ENCODE results near the gene DMKN.
A peak's percentile ranks its signal among the peaks of the same experiment; 100 is the strongest.

The DMKN gene

DNA sequence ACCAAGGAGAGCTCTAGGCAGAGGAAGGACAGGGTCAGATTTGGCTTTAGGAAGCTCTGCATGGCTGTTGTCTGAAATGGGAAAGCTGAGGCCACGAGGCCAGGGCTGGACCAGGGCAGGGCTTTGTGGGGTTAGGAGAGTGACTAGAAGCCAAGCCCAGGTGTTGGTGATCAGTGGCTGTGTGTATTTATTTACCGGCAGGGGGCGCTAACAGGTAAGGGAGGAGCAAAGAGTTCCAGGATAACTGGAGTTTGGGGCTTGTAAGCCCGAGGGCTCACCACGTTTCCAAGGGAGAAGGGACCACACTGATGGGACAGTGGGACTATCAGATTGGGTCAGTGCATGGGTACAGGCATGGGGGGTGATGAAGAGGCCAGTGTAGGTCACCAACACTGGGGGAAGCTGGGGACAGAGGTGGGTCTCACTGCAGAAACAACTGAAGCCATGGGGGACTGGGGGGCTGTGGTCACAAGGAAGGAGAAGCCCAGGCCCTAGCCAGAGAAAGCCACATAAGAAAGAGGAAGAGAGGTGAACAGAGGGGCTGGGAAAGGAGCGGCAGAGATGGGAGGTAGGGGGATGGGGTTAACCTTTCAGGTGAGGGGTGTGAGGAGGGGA lies 35.8 kb upstream of the DMKN start:
- DNase-seq: peak; percentile 70

DNA sequence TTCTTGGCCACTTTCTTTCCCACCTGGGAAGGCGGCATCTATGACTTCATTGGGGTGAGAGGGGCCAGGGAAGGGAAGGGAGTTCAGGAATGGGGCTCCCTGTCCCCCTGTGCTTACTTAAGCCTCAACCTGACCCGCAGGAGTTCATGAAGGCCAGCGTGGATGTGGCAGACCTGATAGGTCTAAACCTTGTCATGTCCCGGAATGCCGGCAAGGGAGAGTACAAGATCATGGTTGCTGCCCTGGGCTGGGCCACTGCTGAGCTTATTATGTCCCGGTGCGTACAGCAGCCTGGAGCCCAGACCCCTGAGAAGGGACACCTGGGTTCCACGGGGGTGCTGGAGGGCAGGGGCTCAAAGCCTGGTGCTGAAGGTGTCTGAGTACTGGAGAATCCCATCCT lies 33.1 kb upstream of the DMKN start:
- no peak for DNase-seq

DNA sequence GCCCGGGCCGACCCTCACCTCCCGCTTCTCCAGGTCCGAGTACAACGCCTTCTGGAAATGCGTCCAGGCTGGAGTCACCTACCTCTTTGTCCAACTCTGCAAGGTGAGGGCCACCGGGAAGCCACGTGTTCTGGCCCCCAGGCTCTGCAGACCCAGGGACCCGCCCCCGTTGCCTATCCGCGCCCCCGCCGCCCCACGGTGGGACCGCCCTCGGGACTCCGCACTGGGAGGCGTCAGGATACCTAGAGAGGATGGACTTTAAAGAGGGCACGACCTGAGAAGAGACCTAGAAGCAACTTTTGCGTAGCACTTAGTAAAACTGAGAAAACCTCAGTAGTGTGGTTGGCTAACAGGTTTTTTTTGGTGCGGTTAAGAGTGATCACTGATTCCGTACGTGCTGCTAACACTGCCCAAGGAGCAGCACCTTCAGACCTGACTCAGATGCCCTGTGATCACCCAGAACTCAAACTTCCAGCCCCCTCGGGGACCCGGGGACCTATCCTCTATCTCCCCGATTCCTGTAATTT lies 32.5 kb upstream of the DMKN start:
- peak; percentile 43 for DNase-seq

GRCh38 chr19:35545001-35545854 lies 31.8 kb upstream of the DMKN start, which contains the start of gene TMEM147:
TSS of gene TMEM147 (plus strand) at chr19:35545626. CDS start at chr19:35545740, 114 bp downstream.
- peak; percentile 85 for DNase-seq

DNA sequence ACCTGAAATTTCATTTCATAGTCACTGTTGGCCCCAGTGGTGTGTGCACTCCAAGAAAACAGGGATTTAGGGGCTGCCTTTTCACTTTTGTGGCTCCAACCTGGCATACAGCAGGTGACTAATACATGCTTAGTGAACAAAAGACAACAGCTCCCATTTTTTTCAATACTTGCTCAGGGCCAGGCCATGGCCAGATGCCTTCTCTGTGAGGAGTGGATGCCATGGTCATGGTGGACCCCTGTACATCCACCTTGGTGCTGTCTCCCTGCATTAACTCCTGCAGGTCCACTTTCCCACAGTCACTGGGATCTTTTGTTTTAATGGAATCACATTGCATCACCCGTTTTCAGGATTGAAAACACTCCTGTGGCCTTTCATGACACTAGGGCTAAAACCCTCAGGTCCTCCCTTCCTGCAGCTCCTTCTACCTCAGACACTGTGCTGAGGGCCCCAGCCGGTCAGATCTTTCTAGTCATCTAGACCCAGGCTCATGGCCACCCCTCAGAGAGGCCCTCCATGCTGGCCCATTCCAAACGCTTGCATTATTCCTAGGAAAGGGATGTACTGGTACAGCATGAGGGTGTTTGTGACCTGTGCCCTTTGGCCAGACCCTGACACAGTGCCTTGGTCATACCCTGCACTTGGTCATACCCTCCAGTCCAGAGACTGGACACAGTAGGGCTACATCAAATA lies 30.8 kb upstream of the DMKN start:
- no peak for DNase-seq

DNA sequence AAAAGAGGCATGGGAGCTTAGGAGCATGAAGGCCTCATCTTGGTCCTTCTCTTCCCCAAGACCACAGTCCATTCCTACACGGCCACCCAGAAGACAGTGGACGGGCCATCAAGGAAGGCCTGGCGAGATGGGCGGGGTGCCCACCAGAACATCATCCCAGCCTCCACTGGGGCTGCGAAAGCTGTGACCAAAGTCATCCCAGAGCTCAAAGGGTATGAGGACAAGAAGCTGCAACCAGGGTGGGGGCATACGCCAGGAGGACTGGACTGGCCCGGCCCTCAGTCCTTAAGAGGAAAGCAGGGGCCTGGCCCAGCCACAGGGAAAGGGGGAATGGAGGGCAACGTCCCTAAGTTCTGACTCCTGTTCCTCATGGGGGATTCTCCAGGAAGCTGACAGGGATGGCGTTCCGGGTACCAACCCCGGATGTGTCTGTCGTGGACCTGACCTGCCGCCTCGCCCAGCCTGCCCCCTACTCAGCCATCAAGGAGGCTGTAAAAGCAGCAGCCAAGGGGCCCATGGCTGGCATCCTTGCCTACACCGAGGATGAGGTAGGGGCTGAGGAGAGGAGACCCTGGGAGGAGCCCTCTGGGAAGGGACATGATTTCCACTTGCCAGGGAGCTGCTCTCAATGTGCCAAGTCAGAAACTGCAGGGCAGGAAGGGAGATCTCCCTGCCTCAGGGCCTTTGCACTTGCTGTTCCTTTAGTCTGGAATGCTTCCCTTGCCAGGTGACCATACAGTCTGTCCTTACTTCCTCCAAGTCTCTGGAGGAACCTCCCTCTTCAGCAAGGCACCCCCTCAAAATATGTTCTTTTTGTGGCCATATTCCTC lies 30.0 kb upstream of the DMKN start:
- no peak for DNase-seq

GRCh38 chr19:35542209-35542608 lies 28.8 kb upstream of the DMKN start:
- no peak for DNase-seq

DNA sequence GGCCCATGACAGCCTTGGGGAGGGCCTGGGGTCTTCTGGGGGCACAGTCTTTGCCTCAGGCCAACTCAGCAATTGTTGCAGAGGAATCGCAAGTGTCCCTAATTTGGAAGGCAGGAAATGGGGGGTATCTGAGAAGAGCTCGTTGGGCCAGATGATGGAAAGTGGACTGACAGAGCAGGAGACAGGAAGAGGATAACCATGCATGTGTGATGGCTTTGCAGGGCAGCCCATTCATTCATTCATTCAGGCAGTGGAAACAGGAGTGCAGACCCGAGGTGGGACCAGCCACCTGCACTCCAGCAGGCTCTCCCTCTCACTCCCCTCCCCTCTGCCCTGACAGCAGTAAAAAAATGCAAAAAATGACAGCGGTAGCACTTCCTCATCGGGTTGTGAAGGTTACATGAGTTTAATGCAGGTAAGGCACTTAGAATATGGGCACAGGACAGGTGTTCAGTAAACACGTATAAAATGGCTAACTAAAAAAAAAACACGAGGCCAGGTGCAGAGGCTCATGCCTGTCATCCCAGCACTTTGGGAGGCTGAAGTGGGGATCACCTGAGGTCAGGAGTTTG lies 27.0 kb upstream of the DMKN start:
- no peak for DNase-seq

DNA sequence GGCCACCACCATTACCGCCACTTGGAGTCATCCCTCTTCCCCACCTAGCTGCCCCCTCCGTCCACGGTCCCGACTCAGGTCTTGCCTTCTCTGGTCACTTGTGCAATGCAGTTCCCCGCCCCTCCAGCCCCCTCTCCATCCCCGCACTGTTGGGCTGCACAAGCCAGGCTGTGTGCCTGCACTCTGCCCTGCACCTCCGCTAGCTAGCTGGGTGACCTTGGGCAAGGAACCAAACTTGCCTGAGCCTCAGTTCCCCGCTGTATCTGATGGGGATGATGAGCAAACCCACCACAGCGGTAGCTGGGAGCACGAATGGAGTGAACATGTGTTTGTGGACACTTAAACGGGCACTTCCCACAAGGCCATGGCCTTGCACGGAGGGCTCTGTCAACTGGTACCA lies 26.4 kb upstream of the DMKN start:
- DNase-seq: no peak

GRCh38 chr19:35539314-35539713 lies 25.9 kb upstream of the DMKN start:
- no peak for DNase-seq

- no peak for DNase-seq
Observed at GRCh38 chr19:35534803-35535480, 21.5 kb upstream of the DMKN start.

- DNase-seq: peak; percentile 23
Observed at GRCh38 chr19:35533822-35534392, 20.5 kb upstream of the DMKN start.

DNA sequence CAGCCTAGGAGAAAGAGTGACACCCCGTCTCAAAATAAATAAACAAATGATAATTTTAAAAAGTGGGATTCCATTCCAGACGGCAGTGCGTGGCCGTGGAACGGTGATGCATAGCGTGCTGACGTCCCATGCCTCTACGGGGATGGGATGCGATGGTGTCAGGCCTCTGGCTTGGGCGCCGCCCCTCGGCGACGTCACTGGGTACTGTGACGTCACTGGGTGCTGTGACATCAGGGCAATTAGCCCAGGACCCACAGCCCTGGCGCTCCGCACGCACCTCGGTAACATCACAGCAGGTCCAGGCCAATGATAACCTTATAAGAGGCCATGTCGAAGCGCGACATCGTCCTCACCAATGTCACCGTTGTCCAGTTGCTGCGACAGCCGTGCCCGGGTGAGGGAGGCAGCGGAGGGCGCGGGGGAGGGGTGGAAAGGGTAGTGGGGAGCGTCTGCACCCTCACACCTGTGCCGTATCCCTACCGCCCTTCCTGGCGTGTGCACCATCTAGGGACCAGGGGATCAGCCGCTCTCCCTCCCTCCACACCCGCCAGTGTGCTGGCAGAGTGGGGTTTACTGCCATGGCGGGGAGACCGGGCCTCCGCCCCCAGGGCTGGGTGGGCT lies 19.9 kb upstream of the DMKN start, which contains the start of gene GAPDHS:
Gene GAPDHS, plus strand, starts transcription at position 256 of the 621 bp plus-strand sequence. Its CDS starts 72 bp downstream, at position 328.
- DNase-seq: no peak

DNA sequence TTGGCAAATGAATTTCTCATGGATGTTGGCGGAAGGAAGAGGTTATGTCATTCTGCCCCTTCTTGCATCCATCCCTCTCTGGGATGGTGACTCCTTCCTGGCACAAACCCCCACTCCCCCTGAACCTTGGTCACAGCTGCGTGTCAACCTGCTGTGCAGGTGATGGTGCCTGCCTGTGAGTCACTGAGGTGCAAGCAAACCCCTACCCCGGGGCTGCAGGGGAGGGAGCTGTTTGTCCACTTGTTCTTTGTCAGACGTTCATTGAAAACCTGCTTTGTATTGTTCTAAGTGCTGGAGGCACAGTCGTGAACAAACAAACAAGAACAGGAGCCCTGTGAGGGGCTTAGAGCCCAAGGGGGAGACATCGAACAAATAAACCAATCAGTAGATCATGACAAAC lies 17.8 kb upstream of the DMKN start:
- DNase-seq: no peak

DNA sequence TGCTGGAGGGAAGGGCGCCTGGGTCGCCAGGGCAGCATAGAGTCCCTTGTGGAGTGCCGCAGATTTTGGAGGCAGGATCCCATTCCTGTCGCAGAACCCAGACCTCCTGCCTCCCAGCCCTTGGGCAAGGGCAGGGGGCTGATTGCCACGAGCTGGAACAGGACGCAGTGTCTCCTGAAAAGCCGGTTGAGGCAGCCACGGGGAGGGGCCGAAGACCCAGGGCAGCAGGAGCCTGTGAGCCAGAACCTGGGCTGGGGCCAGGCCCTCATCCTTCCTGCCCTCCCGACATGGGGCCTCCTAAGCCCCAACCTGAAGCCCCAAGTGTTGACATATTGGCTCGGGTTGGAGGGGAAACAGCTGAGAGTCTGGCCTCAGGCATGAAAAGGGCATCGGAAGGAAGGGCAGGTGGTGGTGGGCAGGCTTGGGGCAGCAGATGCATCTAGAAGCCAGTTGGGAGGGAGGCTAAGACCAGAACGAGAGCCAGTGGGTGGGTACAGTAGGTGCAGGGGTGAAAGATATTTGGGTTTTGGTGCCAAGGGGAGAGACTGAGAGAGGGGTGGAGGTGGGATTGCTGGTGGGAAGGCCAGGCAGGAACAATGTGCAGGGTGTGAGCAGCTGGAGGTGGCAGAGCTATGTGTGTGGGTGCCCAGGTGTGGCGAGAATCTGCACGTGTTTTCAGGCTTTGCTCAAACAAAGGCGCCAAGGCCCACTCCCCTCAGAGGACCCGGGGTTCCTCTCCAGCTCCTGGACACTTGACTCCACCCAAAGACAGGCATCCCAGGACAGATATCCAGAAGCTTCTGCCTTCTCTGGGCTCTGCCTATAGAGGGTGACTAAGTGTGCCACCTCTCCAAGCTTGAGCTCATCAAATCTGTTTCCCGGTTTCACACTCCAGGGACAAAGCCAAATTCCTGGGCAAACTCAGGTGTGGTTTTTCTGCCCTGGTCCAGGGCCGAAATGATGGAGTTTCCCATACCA lies 16.1 kb upstream of the DMKN start:
- no peak for DNase-seq

GRCh38 chr19:35528218-35529038 lies 15.0 kb upstream of the DMKN start, which contains the start of gene SBSN:
TSS of gene SBSN (minus strand) at chr19:35528311. CDS start at chr19:35528281, 30 bp downstream.
- peak; percentile 81 for DNase-seq

GRCh38 chr19:35525873-35526272 lies 12.4 kb upstream of the DMKN start:
- no peak for DNase-seq

DNA sequence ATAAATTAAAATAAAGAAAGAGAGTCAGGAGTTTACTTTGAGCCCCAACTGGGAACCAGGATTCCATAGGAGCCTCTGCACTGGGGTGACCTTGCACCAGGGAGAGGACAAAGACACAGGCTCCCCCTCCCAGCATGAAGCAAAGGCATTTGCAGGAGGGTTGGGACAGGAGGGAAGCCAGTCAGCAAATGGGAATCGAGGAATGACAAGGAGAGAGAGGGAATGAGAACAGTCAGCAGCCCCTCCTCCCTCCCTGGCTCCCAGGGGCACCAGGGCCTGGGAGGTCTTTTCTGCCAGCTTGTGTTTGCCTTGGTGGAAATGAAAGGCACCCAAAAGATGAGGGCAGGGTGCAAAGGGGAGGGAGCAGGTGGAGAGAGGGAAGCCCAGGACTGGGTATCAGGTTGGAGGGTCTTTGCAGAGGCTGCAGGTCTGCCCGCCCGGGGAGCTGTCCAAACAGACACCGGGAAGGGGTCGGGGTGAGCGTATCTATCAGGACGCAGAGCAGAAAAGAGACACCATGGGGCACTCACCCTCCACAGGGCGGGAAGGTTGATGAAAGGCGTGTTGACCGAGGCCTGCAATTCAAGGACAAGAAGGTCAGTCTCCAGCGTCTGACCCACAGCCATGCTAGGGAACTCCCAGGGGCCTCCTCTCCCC lies 10.9 kb upstream of the DMKN start:
- no peak for DNase-seq

All from EL (cell line).